Neural progenitor cell (in vitro differentiated cells): ENCODE measurements around the gene TIPARP. TPM values are rescaled to one million over a fixed set of nuclear protein-coding genes. Genes with fewer than 3 reads are reported as not detected.

ENCODE experiments used
- DNase-seq: peaks from one replicate; pipeline ENCODE4 v3.0.0-alpha.2; 2016; ENCODE audit warnings: low spot score
- H2AFZ ChIP-seq: fragments of 200-600 bp; sonication (generic); replicated peaks from 2 replicates; pipeline ENCODE4 v1.6.1; 2016; ENCODE audit warnings: antibody characterized with exemption
- H3F3A ChIP-seq: fragments of 200-600 bp; sonication (generic); 2 replicates; pipeline ENCODE4 v1.6.1; 2016; ENCODE audit warnings: antibody characterized with exemption, low read depth
- H3K27ac ChIP-seq: fragments of 200-600 bp; sonication (generic); 2 replicates; pipeline ENCODE4 v1.5.1; 2016; ENCODE audit warnings: mild to moderate bottlenecking
- H3K27me3 ChIP-seq: fragments of 200-600 bp; sonication (generic); 2 replicates; pipeline ENCODE4 v1.6.1; 2016; ENCODE audit warnings: mild to moderate bottlenecking, moderate library complexity
- H3K36me3 ChIP-seq: fragments of 200-600 bp; sonication (generic); 2 replicates; pipeline ENCODE4 v1.5.1; 2016
- H3K4me1 ChIP-seq: fragments of 200-600 bp; sonication (generic); 2 replicates; pipeline ENCODE4 v1.6.1; 2016; ENCODE audit warnings: mixed run types
- H3K4me2 ChIP-seq: fragments of 200-600 bp; sonication (generic); 2 replicates; pipeline ENCODE4 v1.6.1; 2016
- H3K4me3 ChIP-seq: fragments of 200-600 bp; sonication (generic); 2 replicates; pipeline ENCODE4 v1.5.1; 2016
- H3K79me2 ChIP-seq: fragments of 200-600 bp; sonication (generic); 2 replicates; pipeline ENCODE4 v1.6.1; 2016; ENCODE audit warnings: low read depth
- H3K9ac ChIP-seq: fragments of 200-600 bp; sonication (generic); 2 replicates; pipeline ENCODE4 v1.6.1; 2016
- H3K9me3 ChIP-seq: fragments of 200-600 bp; sonication (generic); 2 replicates; pipeline ENCODE4 v1.5.1; 2016; ENCODE audit warnings: low read depth
- H4K20me1 ChIP-seq: fragments of 200-600 bp; sonication (generic); 2 replicates; pipeline ENCODE4 v1.6.1; 2016; ENCODE audit warnings: low read depth
- H3K27ac Mint-ChIP-seq: 3 replicates; pipeline ENCODE4 v1.8.0; 2021; ENCODE audit warnings: mixed read lengths
- H3K27me3 Mint-ChIP-seq: 2 replicates; pipeline ENCODE4 v1.8.0; 2022; ENCODE audit warnings: low read depth, mild to moderate bottlenecking, inconsistent platforms, moderate library complexity, mixed read lengths; ENCODE audit not compliant: insufficient read depth
- H3K36me3 Mint-ChIP-seq: 3 replicates; pipeline ENCODE4 v1.8.0; 2021; ENCODE audit warnings: mixed read lengths
- H3K4me1 Mint-ChIP-seq: 3 replicates; pipeline ENCODE4 v1.8.0; 2021; ENCODE audit warnings: mixed read lengths
- H3K4me3 Mint-ChIP-seq: 3 replicates; pipeline ENCODE4 v1.8.0; 2021; ENCODE audit warnings: mild to moderate bottlenecking, moderate library complexity, mixed read lengths
- H3K9me3 Mint-ChIP-seq: 3 replicates; pipeline ENCODE4 v1.8.0; 2020; ENCODE audit warnings: mixed read lengths
- CTCF ChIP-seq: fragments of 200-600 bp; sonication (generic); IDR thresholded peaks from 2 replicates; pipeline ENCODE4 v1.5.1; 2017; ENCODE audit warnings: antibody characterized with exemption, mild to moderate bottlenecking
- EZH2 ChIP-seq: fragments of 200-600 bp; sonication (generic); IDR thresholded peaks from 2 replicates; pipeline ENCODE4 v1.6.1; 2017; ENCODE audit warnings: antibody characterized with exemption, mild to moderate bottlenecking, moderate library complexity
- EZH2phosphoT487 ChIP-seq: fragments of 200-600 bp; sonication (generic); IDR thresholded peaks from 2 replicates; pipeline ENCODE4 v1.6.1; 2017; ENCODE audit warnings: antibody characterized with exemption
- total RNA-seq: library from RNA; depleted of rRNA; stranded (reverse); fragments of >200 nt; gene quantifications from 2 replicates; pipeline ENCODE4 v1.2.3, GENCODE V29; 2015; ENCODE audit warnings: low replicate concordance

The TIPARP gene
- total RNA-seq, 1 donor from 2014 or later: 13.5 TPM

GRCh38 chr3:156631323-156631722 lies 43.1 kb upstream of the TIPARP start:
- Histone ChIP-seq H3K9ac (no peak overlapping the region), H3K36me3 (no peaks in the 10 kb centered on the region), H3F3A (no peaks in the 10 kb centered on the region), H3K4me2 (no peak overlapping the region), H4K20me1 (no peaks in the 10 kb centered on the region), H3K4me3 (no peak overlapping the region), H3K4me1 (peaks cover 12% of the 10 kb centered on the region), H3K27ac (no peak overlapping the region), H3K79me2 (no peaks in the 10 kb centered on the region), H2AFZ (no peak overlapping the region), H3K27me3 (no peaks in the 10 kb centered on the region), H3K9me3 (no peaks in the 10 kb centered on the region)
- no peaks in the 10 kb centered on the region for H3K36me3 Mint-ChIP-seq
- no peak overlapping the region for H3K27ac Mint-ChIP-seq
- DNase-seq: no peak
- H3K4me1 Mint-ChIP-seq: peaks cover 4% of the 10 kb centered on the region
- H3K4me3 Mint-ChIP-seq: no peak overlapping the region
- H3K9me3 Mint-ChIP-seq: no peaks in the 10 kb centered on the region
- H3K27me3 Mint-ChIP-seq: peaks cover 2% of the 10 kb centered on the region
- TF ChIP-seq EZH2phosphoT487: no peak
- TF ChIP-seq CTCF: no peak
- no peak for TF ChIP-seq EZH2

- H3K9ac ChIP-seq: no peak overlapping the region
- no peaks in the 10 kb centered on the region for H3F3A ChIP-seq
- TF ChIP-seq CTCF: no peak
- TF ChIP-seq EZH2: no peak
- H3K4me1 ChIP-seq: peaks cover 12% of the 10 kb centered on the region
- H3K27ac ChIP-seq: no peak overlapping the region
- no peaks in the 10 kb centered on the region for H3K79me2 ChIP-seq
- H2AFZ ChIP-seq: no peak overlapping the region
- H4K20me1 ChIP-seq: no peaks in the 10 kb centered on the region
- Mint-ChIP-seq H3K27me3 (peaks cover 2% of the 10 kb centered on the region), H3K4me3 (no peak overlapping the region), H3K9me3 (no peaks in the 10 kb centered on the region), H3K36me3 (no peaks in the 10 kb centered on the region), H3K27ac (no peak overlapping the region), H3K4me1 (peaks cover 4% of the 10 kb centered on the region)
- H3K4me2 ChIP-seq: no peak overlapping the region
- DNase-seq: no peak
- no peaks in the 10 kb centered on the region for H3K9me3 ChIP-seq
- H3K4me3 ChIP-seq: no peak overlapping the region
- H3K36me3 ChIP-seq: no peaks in the 10 kb centered on the region
- no peaks in the 10 kb centered on the region for H3K27me3 ChIP-seq
Measured at GRCh38 chr3:156632601-156633000, 41.8 kb upstream of the TIPARP start.

GRCh38 chr3:156633335-156633734 lies 41.1 kb upstream of the TIPARP start:
- Histone ChIP-seq H3K4me1 (peaks cover 12% of the 10 kb centered on the region), H3K36me3 (no peaks in the 10 kb centered on the region), H3K4me2 (no peak overlapping the region), H3K9ac (no peak overlapping the region), H3K27me3 (no peaks in the 10 kb centered on the region), H3K4me3 (no peak overlapping the region), H3K79me2 (no peaks in the 10 kb centered on the region), H3K9me3 (no peaks in the 10 kb centered on the region), H2AFZ (no peak overlapping the region), H4K20me1 (no peaks in the 10 kb centered on the region), H3K27ac (no peak overlapping the region), H3F3A (no peaks in the 10 kb centered on the region)
- H3K27me3 Mint-ChIP-seq: peaks cover 2% of the 10 kb centered on the region
- peaks cover 4% of the 10 kb centered on the region for H3K4me1 Mint-ChIP-seq
- H3K27ac Mint-ChIP-seq: no peak overlapping the region
- no peak for DNase-seq
- no peaks in the 10 kb centered on the region for H3K36me3 Mint-ChIP-seq
- no peak overlapping the region for H3K4me3 Mint-ChIP-seq
- TF ChIP-seq EZH2 (no peak), EZH2phosphoT487 (no peak), CTCF (no peak)
- H3K9me3 Mint-ChIP-seq: no peaks in the 10 kb centered on the region
